GM19023 (cell line): ENCODE data around the gene ROCK2.
A peak's percentile ranks its signal among the peaks of the same experiment; 100 is the strongest.

Source experiments
- ATAC-seq: cut with Tn5 transposase; IDR thresholded peaks from one replicate; pipeline ENCODE4 v1.9.1; 2021; ENCODE audit warnings: mild to moderate bottlenecking, moderate library complexity; ENCODE audit not compliant: unreplicated experiment

Gene ROCK2

GRCh38 chr2:11368059-11368572 lies 23.7 kb upstream of the ROCK2 start:
- ATAC-seq, result no peak

GRCh38 chr2:11367170-11367730 lies 22.8 kb upstream of the ROCK2 start:
- no peak for ATAC-seq

GRCh38 chr2:11366326-11366741 lies 21.9 kb upstream of the ROCK2 start:
- ATAC-seq, result no peak

- ATAC-seq, result no peak
Observed at GRCh38 chr2:11365096-11365879, 20.9 kb upstream of the ROCK2 start.

- no peak for ATAC-seq
Observed at GRCh38 chr2:11364565-11364887, 20.1 kb upstream of the ROCK2 start.

GRCh38 chr2:11363868-11364564 lies 19.6 kb upstream of the ROCK2 start:
- no peak for ATAC-seq

GRCh38 chr2:11359865-11360264 lies 15.4 kb upstream of the ROCK2 start:
- no peak for ATAC-seq

GRCh38 chr2:11357428-11357972 lies 13.1 kb upstream of the ROCK2 start:
- no peak for ATAC-seq

- ATAC-seq, result no peak
Observed at GRCh38 chr2:11356764-11357163, 12.3 kb upstream of the ROCK2 start.

- no peak for ATAC-seq
Observed at GRCh38 chr2:11355194-11356053, 11.0 kb upstream of the ROCK2 start.

- no peak for ATAC-seq
Observed at GRCh38 chr2:11354363-11355154, 10.1 kb upstream of the ROCK2 start.

GRCh38 chr2:11352781-11353537 lies 8.5 kb upstream of the ROCK2 start:
- ATAC-seq, result no peak

GRCh38 chr2:11348209-11348749 lies 3.8 kb upstream of the ROCK2 start:
- no peak for ATAC-seq

- no peak for ATAC-seq
Observed at GRCh38 chr2:11347403-11347959, 3.0 kb upstream of the ROCK2 start.

- no peak for ATAC-seq
Observed at GRCh38 chr2:11346023-11346482, 1.6 kb upstream of the ROCK2 start.

GRCh38 chr2:11344956-11345677 lies 681 bp upstream of the ROCK2 start:
- ATAC-seq, result peak; percentile 38

- ATAC-seq, result peak; percentile 34
Observed at GRCh38 chr2:11343650-11344341, 640 bp downstream of the ROCK2 start.

- ATAC-seq, result peak; percentile 33
Observed at GRCh38 chr2:11343368-11343649, 1.1 kb downstream of the ROCK2 start.
